ENCODE measurements around the gene KRTAP5-3.
"Not testable (repeated sequence)": the region's sequence is repeated elsewhere in the genome, so short reads cannot be mapped to it uniquely, and the experiment has no call there.

KRTAP5-3 gene

GRCh38 chr11:1608363-1608762 lies at the start of gene KRTAP5-3:
Gene KRTAP5-3 (minus strand): TSS chr11:1608463. CDS start chr11:1608385, 78 bp downstream.
- no peak for DNase-seq

- DNase-seq, result no peak
Measured at GRCh38 chr11:1656670-1657069, 48.4 kb upstream of the KRTAP5-3 start.

GRCh38 chr11:1656061-1656441 lies 47.8 kb upstream of the KRTAP5-3 start:
- DNase-seq, result no peak

- DNase-seq, result no peak
Measured at GRCh38 chr11:1655168-1656060, 47.2 kb upstream of the KRTAP5-3 start.

- DNase-seq, result no peak
Measured at GRCh38 chr11:1654388-1655167, 46.3 kb upstream of the KRTAP5-3 start.

GRCh38 chr11:1653541-1654387 lies 45.5 kb upstream of the KRTAP5-3 start:
- no peak for DNase-seq

- DNase-seq, result peak; percentile 22
Measured at GRCh38 chr11:1652771-1653540, 44.7 kb upstream of the KRTAP5-3 start.

- DNase-seq, result no peak
Measured at GRCh38 chr11:1652442-1652770, 44.1 kb upstream of the KRTAP5-3 start.

- no peak for DNase-seq
Measured at GRCh38 chr11:1652026-1652425, 43.8 kb upstream of the KRTAP5-3 start.

- DNase-seq, result no peak
Measured at GRCh38 chr11:1651411-1651980, 43.2 kb upstream of the KRTAP5-3 start.

GRCh38 chr11:1650918-1651262 lies 42.6 kb upstream of the KRTAP5-3 start:
- no peak for DNase-seq

GRCh38 chr11:1650034-1650917 lies 42.0 kb upstream of the KRTAP5-3 start:
- DNase-seq, result no peak

GRCh38 chr11:1648653-1649420 lies 40.6 kb upstream of the KRTAP5-3 start:
- no peak for DNase-seq

- DNase-seq, result no peak
Measured at GRCh38 chr11:1647901-1648652, 39.8 kb upstream of the KRTAP5-3 start.

GRCh38 chr11:1646540-1646939 lies 38.3 kb upstream of the KRTAP5-3 start:
- not testable (repeated sequence) for DNase-seq

GRCh38 chr11:1645357-1645821 lies 37.1 kb upstream of the KRTAP5-3 start:
- no peak for DNase-seq

- DNase-seq, result no peak
Measured at GRCh38 chr11:1644601-1645356, 36.5 kb upstream of the KRTAP5-3 start.

- DNase-seq, result no peak
Measured at GRCh38 chr11:1643146-1643690, 35.0 kb upstream of the KRTAP5-3 start.
